HCT116 (cell line): ENCODE measurements around the gene SPDEF. TPM values are rescaled to one million over a fixed set of nuclear protein-coding genes. Genes with fewer than 3 reads are reported as not detected.
A peak's percentile ranks its signal among the peaks of the same experiment; 100 is the strongest.

Experiments
- ATAC-seq: fragments of 200-7000 bp; cut with Tn5 transposase; 2 replicates; pipeline ENCODE4 v1.9.1; 2020; ENCODE audit warnings: mild to moderate bottlenecking, moderate library complexity
- BruUV-seq: library from RNA; stranded (reverse); fragments of 400-500 nt; replicated peaks from 2 replicates; lab custom pipeline; 2021; lab: Mats Ljungman, UMichigan
- CTCF ChIA-PET: fragments of 300-600 bp; sonication (Branson Sonifier 250); formaldehyde crosslinking; loops from one replicate; lab custom pipeline; 2021; ENCODE audit warnings: antibody characterized with exemption; lab: Charles Lee
- POLR2A ChIA-PET: fragments of 300-600, 350-600 bp; sonication (Branson Sonifier 250); formaldehyde crosslinking; loops from one replicate; lab custom pipeline; 2021; ENCODE audit warnings: antibody characterized with exemption; lab: Charles Lee
- RAD21 ChIA-PET, 2 experiments: fragments of 300-600 bp; sonication (Branson Sonifier 250); formaldehyde crosslinking; loops; one replicate each; lab custom pipeline; 2023; ENCODE audit warnings: low total read pairs in 2 of 2; ENCODE audit not compliant: uncharacterized antibody in 2 of 2, unreplicated experiment in 2 of 2, low non-redundant PET in 1 of 2; lab: Charles Lee
- DNase-seq: peaks from one replicate; pipeline ENCODE4 v3.0.0-alpha.2; 2010; ENCODE audit warnings: low read depth, low spot score
- H2AFZ ChIP-seq: fragments of 200-600 bp; shearing (Covaris generic), sonication (generic); 2 replicates; pipeline ENCODE4 v1.6.1; 2017; ENCODE audit warnings: low read depth, mixed run types, mixed read lengths, antibody characterized with exemption, low read length; ENCODE audit not compliant: poor library complexity, severe bottlenecking
- H3K27ac ChIP-seq: 2 replicates; pipeline ENCODE4 v1.5.1; 2012; ENCODE audit warnings: low read depth, low read length
- H3K27me3 ChIP-seq: fragments of 200-600 bp; sonication (generic); 2 replicates; pipeline ENCODE4 v1.6.1; 2016; ENCODE audit warnings: mixed run types, low read length, mixed read lengths; ENCODE audit not compliant: insufficient read depth
- H3K36me3 ChIP-seq, 2 experiments: fragments of 200-500 bp in 1 of 2; fragments of 200-600 bp in 1 of 2; sonication (Bioruptor generic) in 1 of 2; sonication (generic) in 1 of 2; 2 replicates each; pipeline versions ENCODE4 v1.5.1 to v1.6.1; 2014 to 2016; ENCODE audit warnings: low read length in 2 of 2, inconsistent platforms in 1 of 2, mixed read lengths in 1 of 2, mixed run types in 1 of 2; ENCODE audit not compliant: insufficient read depth in 2 of 2, control insufficient read depth in 1 of 2
- H3K4me1 ChIP-seq, 2 experiments: fragments of 200-600 bp in 1 of 2; sonication (generic) in 1 of 2; 2 replicates each; pipeline versions ENCODE4 v1.5.1 to v1.6.1; 2012 to 2017; ENCODE audit warnings: low read length in 2 of 2, inconsistent platforms in 1 of 2, mild to moderate bottlenecking in 1 of 2, mixed read lengths in 1 of 2, mixed run types in 1 of 2, moderate library complexity in 1 of 2; ENCODE audit not compliant: insufficient read depth in 2 of 2, control insufficient read depth in 1 of 2
- H3K4me2 ChIP-seq: fragments of 200-600 bp; sonication (generic); 2 replicates; pipeline ENCODE4 v1.6.1; 2017; ENCODE audit warnings: mixed run types, low read length, mixed read lengths
- H3K4me3 ChIP-seq, 2 experiments: fragments of 200-600 bp in 1 of 2; sonication (generic) in 1 of 2; replicated peaks in 1 of 2; 2 replicates each; pipeline ENCODE4 v1.5.1; 2011 to 2016; ENCODE audit warnings: low read length in 2 of 2, control low read depth in 1 of 2, low read depth in 1 of 2, mild to moderate bottlenecking in 1 of 2, mixed read lengths in 1 of 2, mixed run types in 1 of 2
- H3K79me2 ChIP-seq: fragments of 200-600 bp; sonication (generic); 2 replicates; pipeline ENCODE4 v1.6.1; 2017; ENCODE audit warnings: mild to moderate bottlenecking, mixed run types, low read length, moderate library complexity, mixed read lengths; ENCODE audit not compliant: insufficient read depth
- H3K9ac ChIP-seq: fragments of 200-600 bp; sonication (generic); 2 replicates; pipeline ENCODE4 v1.6.1; 2016; ENCODE audit warnings: low read length, mixed read lengths
- H3K9me2 ChIP-seq: fragments of 200-600 bp; sonication (generic), shearing (Covaris generic); 2 replicates; pipeline ENCODE4 v1.6.1; 2017; ENCODE audit warnings: mixed run types, mild to moderate bottlenecking, moderate library complexity; ENCODE audit not compliant: insufficient read depth
- H3K9me3 ChIP-seq, 2 experiments: fragments of 200-500 bp in 1 of 2; fragments of 200-600 bp in 1 of 2; sonication (Bioruptor generic) in 1 of 2; sonication (generic) in 1 of 2; 2 replicates each; pipeline ENCODE4 v1.6.1; 2014 to 2017; ENCODE audit warnings: low read length in 2 of 2, mixed read lengths in 2 of 2, inconsistent platforms in 1 of 2, low read depth in 1 of 2, mild to moderate bottlenecking in 1 of 2, mixed run types in 1 of 2, moderate library complexity in 1 of 2; ENCODE audit not compliant: control insufficient read depth in 1 of 2, insufficient read depth in 1 of 2
- H4K20me1 ChIP-seq: fragments of 200-600 bp; sonication (generic), shearing (Covaris generic); 2 replicates; pipeline ENCODE4 v1.6.1; 2017; ENCODE audit warnings: mixed run types, mild to moderate bottlenecking, moderate library complexity; ENCODE audit not compliant: insufficient read depth
- CBX3 ChIP-seq: IDR thresholded peaks from 2 replicates; pipeline ENCODE4 v1.6.1; 2012; ENCODE audit warnings: low read depth
- ELF1 ChIP-seq: IDR thresholded peaks from 2 replicates; pipeline ENCODE4 v1.6.1; 2012; ENCODE audit warnings: low read depth, borderline replicate concordance
- EZH2 ChIP-seq: fragments of 200-600 bp; sonication (generic); IDR thresholded peaks from 2 replicates; pipeline ENCODE4 v1.6.1; 2017; ENCODE audit warnings: antibody characterized with exemption, mixed run types
- EZH2phosphoT487 ChIP-seq: fragments of 200-600 bp; IDR thresholded peaks from 2 replicates; pipeline ENCODE4 v1.6.1; 2018; ENCODE audit warnings: antibody characterized with exemption, borderline replicate concordance
- FOSL1 ChIP-seq: IDR thresholded peaks from 2 replicates; pipeline ENCODE4 v1.6.1; 2012; ENCODE audit warnings: low read depth
- POLR2AphosphoS5 ChIP-seq: IDR thresholded peaks from 2 replicates; pipeline ENCODE4 v1.6.1; 2011; ENCODE audit warnings: mild to moderate bottlenecking, low read depth, low read length, moderate library complexity
- RAD21 ChIP-seq: IDR thresholded peaks from 2 replicates; pipeline ENCODE4 v1.6.1; 2012; ENCODE audit warnings: low read depth, mild to moderate bottlenecking
- YY1 ChIP-seq: IDR thresholded peaks from 2 replicates; pipeline ENCODE4 v1.6.1; 2011; ENCODE audit warnings: low read length, low read depth, moderate library complexity, mild to moderate bottlenecking; ENCODE audit not compliant: insufficient replicate concordance; ENCODE audit errors: extremely low read depth
- ZFX ChIP-seq: fragments of 450-650 bp; IDR thresholded peaks from 2 replicates; pipeline ENCODE4 v1.6.1; 2017
- intact Hi-C: fragments of 100-400 bp; cut with micrococcal nuclease; formaldehyde crosslinking; loops from 2 replicates; pipeline ENCODE4 v1.10.0; 2022
- total RNA-seq: library from RNA; stranded (reverse); gene quantifications from one replicate; pipeline ENCODE4 v1.2.1, GENCODE V29; 2021; ENCODE audit not compliant: unreplicated experiment
- TF ChIP-seq, protein P1 (sequence below): IDR thresholded peaks from 2 replicates; pipeline ENCODE4 v1.6.1; 2012
- TF ChIP-seq, protein P2 (sequence below): IDR thresholded peaks from 2 replicates; pipeline ENCODE4 v1.6.1; 2012; ENCODE audit warnings: low read depth
- TF ChIP-seq, protein P3 (sequence below): IDR thresholded peaks from 2 replicates; pipeline ENCODE4 v1.6.1; 2012
- TF ChIP-seq, protein P4 (sequence below), 3 experiments: fragments of 200-600 bp in 1 of 3; sonication (generic) in 1 of 3; IDR thresholded peaks in 2 of 3; conservative IDR thresholded peaks in 1 of 3; 2 replicates each; pipeline ENCODE4 v1.5.1; 2012 to 2017; ENCODE audit warnings: low read depth in 2 of 3, low read length in 2 of 3, antibody characterized with exemption in 1 of 3, borderline replicate concordance in 1 of 3, control low read depth in 1 of 3, mild to moderate bottlenecking in 1 of 3, mixed read lengths in 1 of 3, mixed run types in 1 of 3, moderate library complexity in 1 of 3; ENCODE audit not compliant: insufficient read depth in 1 of 3

SPDEF gene
- total RNA-seq, 1 experiment from 2014 or later: 0.39 TPM

DNA sequence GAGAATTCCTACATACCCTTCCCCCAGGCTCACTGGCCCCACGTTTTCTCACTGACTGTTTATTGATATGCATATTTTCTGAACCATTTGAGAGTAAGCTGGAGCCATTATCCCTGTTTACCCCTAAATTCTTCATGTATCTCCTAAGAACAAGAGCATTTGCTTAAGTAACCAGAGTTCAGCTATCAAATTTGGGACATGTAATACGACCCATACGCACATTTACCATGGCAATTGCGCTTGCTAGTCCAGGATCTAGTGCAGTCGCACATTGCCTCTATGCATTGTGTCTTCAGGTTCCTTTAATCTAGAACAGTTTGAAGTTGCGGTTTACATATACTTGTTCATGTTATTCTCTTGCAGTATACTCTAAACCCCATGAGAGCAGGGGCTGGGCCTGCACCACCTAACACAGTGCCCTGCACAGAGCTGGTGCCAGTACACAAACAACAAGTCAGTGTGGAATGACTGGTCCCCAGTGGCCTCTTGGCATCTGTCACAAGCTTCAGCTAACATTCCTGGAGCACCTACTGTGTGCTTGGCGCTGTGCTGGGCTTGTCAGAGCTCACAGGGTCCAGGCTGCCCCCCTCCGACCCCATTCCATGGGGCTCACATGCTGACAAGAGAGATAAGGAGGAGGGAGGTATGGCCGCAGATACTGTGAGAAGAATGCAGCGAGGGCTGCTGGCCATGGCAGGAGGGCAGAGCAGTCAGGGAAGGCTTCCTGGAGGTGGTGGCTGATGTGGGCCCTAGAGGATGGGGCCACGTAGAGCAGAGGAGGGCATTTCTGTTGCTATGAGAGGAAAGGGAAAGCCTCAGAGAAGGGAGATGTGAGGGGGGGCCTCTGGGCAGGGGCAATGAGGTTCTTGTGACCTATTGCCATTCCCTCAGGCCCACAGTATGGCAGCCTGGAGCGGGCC is 28.1 kb downstream of the SPDEF start:
- no peak for DNase-seq
- no peaks in the 10 kb centered on the region for H3K9me3 ChIP-seq
- H3K27ac ChIP-seq: no peak overlapping the region
- POLR2A ChIA-PET: no interaction called here
- intact Hi-C loops: loop anchor here (1.0 kb wide), 1 partner anchor 81 kb away; no protein-coding TSS in a partner anchor
- H3K4me1 ChIP-seq: peaks cover 10 to 14% of the 10 kb centered on the region in 2 experiments; a peak in 3 of 4 replicates
- H4K20me1 ChIP-seq: no peaks in the 10 kb centered on the region
- H3K4me2 ChIP-seq: peak overlapping the region; percentile 77
- no peaks in the 10 kb centered on the region for H3K36me3 ChIP-seq
- H2AFZ ChIP-seq: peak overlapping the region; percentile 94
- no TSS peak for BruUV-seq
- no peak for TF ChIP-seq CBX3
- TF ChIP-seq, protein P1, sequence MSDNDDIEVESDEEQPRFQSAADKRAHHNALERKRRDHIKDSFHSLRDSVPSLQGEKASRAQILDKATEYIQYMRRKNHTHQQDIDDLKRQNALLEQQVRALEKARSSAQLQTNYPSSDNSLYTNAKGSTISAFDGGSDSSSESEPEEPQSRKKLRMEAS: no peak
- no peak for TF ChIP-seq FOSL1
- TF ChIP-seq, protein P2, sequence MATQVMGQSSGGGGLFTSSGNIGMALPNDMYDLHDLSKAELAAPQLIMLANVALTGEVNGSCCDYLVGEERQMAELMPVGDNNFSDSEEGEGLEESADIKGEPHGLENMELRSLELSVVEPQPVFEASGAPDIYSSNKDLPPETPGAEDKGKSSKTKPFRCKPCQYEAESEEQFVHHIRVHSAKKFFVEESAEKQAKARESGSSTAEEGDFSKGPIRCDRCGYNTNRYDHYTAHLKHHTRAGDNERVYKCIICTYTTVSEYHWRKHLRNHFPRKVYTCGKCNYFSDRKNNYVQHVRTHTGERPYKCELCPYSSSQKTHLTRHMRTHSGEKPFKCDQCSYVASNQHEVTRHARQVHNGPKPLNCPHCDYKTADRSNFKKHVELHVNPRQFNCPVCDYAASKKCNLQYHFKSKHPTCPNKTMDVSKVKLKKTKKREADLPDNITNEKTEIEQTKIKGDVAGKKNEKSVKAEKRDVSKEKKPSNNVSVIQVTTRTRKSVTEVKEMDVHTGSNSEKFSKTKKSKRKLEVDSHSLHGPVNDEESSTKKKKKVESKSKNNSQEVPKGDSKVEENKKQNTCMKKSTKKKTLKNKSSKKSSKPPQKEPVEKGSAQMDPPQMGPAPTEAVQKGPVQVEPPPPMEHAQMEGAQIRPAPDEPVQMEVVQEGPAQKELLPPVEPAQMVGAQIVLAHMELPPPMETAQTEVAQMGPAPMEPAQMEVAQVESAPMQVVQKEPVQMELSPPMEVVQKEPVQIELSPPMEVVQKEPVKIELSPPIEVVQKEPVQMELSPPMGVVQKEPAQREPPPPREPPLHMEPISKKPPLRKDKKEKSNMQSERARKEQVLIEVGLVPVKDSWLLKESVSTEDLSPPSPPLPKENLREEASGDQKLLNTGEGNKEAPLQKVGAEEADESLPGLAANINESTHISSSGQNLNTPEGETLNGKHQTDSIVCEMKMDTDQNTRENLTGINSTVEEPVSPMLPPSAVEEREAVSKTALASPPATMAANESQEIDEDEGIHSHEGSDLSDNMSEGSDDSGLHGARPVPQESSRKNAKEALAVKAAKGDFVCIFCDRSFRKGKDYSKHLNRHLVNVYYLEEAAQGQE: no peak
- TF ChIP-seq ELF1: no peak
- TF ChIP-seq RAD21: no peak
- TF ChIP-seq EZH2phosphoT487: no peak
- TF ChIP-seq YY1: no peak
- TF ChIP-seq, protein P3, sequence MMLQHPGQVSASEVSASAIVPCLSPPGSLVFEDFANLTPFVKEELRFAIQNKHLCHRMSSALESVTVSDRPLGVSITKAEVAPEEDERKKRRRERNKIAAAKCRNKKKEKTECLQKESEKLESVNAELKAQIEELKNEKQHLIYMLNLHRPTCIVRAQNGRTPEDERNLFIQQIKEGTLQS: no peak
- TF ChIP-seq, protein P4, sequence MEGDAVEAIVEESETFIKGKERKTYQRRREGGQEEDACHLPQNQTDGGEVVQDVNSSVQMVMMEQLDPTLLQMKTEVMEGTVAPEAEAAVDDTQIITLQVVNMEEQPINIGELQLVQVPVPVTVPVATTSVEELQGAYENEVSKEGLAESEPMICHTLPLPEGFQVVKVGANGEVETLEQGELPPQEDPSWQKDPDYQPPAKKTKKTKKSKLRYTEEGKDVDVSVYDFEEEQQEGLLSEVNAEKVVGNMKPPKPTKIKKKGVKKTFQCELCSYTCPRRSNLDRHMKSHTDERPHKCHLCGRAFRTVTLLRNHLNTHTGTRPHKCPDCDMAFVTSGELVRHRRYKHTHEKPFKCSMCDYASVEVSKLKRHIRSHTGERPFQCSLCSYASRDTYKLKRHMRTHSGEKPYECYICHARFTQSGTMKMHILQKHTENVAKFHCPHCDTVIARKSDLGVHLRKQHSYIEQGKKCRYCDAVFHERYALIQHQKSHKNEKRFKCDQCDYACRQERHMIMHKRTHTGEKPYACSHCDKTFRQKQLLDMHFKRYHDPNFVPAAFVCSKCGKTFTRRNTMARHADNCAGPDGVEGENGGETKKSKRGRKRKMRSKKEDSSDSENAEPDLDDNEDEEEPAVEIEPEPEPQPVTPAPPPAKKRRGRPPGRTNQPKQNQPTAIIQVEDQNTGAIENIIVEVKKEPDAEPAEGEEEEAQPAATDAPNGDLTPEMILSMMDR (IDR thresholded peaks at IDR 0.05 in 2 of 3, conservative IDR thresholded peaks at IDR 0.05 in 1 of 3; ENCODE audit: borderline replicate concordance in 1 of 3, insufficient read depth in 1 of 3, low read depth in 2 of 3, low read length in 2 of 3): no peak
- no peak for TF ChIP-seq POLR2AphosphoS5
- TF ChIP-seq ZFX: no peak
- no peak for TF ChIP-seq EZH2
- TF ChIP-seq, all 23 proteins: peak for 0
- RAD21 ChIA-PET: no interaction called here
- peak overlapping the region; percentile 40; the same call in 1 of the 2 replicates for H3K9ac ChIP-seq
- no peaks in the 10 kb centered on the region for H3K27me3 ChIP-seq
- peak overlapping the region in 1 of 2 experiments; percentile 44; a peak in 1 of 4 replicates for H3K4me3 ChIP-seq
- H3K9me2 ChIP-seq: no peaks in the 10 kb centered on the region
- no peaks in the 10 kb centered on the region for H3K79me2 ChIP-seq
- ATAC-seq: no peak
- CTCF ChIA-PET: interaction anchor here (1.1 to 1.9 kb wide), 2 partner anchors 82 to 612 kb away, joined by 3 to 7 read pairs; no protein-coding TSS in a partner anchor
